Mesendoderm (in vitro differentiated cells): ENCODE measurements around the gene CALML6.
A peak's percentile ranks its signal among the peaks of the same experiment; 100 is the strongest.

Source experiments
- DNase-seq: peaks from one replicate; pipeline ENCODE4 v3.0.0; 2013
- H2AK5ac ChIP-seq: 2 replicates; pipeline ENCODE4 v1.6.1; 2013; ENCODE audit warnings: low read length, inconsistent platforms
- H2BK120ac ChIP-seq: 2 replicates; pipeline ENCODE4 v1.6.1; 2013; ENCODE audit warnings: low read depth, mild to moderate bottlenecking, low read length, moderate library complexity, mixed read lengths
- H2BK15ac ChIP-seq: replicated peaks from 2 replicates; pipeline ENCODE4 v1.6.1; 2013; ENCODE audit warnings: low read depth, mild to moderate bottlenecking, moderate library complexity
- H2BK5ac ChIP-seq: 2 replicates; pipeline ENCODE4 v1.6.1; 2013; ENCODE audit warnings: low read length, inconsistent platforms
- H3K18ac ChIP-seq: 2 replicates; pipeline ENCODE4 v1.6.1; 2013; ENCODE audit warnings: mild to moderate bottlenecking, low read length, mixed read lengths
- H3K23ac ChIP-seq: one replicate; pipeline ENCODE4 v1.6.1; 2013; ENCODE audit warnings: low read length
- H3K27ac ChIP-seq: 2 replicates; pipeline ENCODE4 v1.5.1; 2013; ENCODE audit warnings: low read depth, mild to moderate bottlenecking, inconsistent platforms, low read length, moderate library complexity
- H3K27me3 ChIP-seq: 2 replicates; pipeline ENCODE4 v1.6.1; 2013; ENCODE audit warnings: low read length, control low read depth, mild to moderate bottlenecking, inconsistent platforms; ENCODE audit not compliant: insufficient read depth, poor library complexity
- H3K36me3 ChIP-seq: 2 replicates; pipeline ENCODE4 v1.6.1; 2013; ENCODE audit warnings: low read length, inconsistent platforms; ENCODE audit not compliant: control insufficient read depth, insufficient read depth
- H3K4ac ChIP-seq: one replicate; pipeline ENCODE4 v1.6.1; 2013; ENCODE audit warnings: low read depth, mild to moderate bottlenecking, low read length, moderate library complexity
- H3K4me1 ChIP-seq: 2 replicates; pipeline ENCODE4 v1.6.1; 2013; ENCODE audit warnings: low read depth, low read length, inconsistent platforms; ENCODE audit not compliant: control insufficient read depth
- H3K4me2 ChIP-seq: 2 replicates; pipeline ENCODE4 v1.6.1; 2013; ENCODE audit warnings: low read length
- H3K4me3 ChIP-seq: 2 replicates; pipeline ENCODE4 v1.5.1; 2013; ENCODE audit warnings: mild to moderate bottlenecking, low read length
- H3K56ac ChIP-seq: one replicate; pipeline ENCODE4 v1.6.1; 2013; ENCODE audit warnings: low read length
- H3K79me1 ChIP-seq: 2 replicates; pipeline ENCODE4 v1.6.1; 2013; ENCODE audit warnings: low read length, inconsistent platforms
- H3K79me2 ChIP-seq: 2 replicates; pipeline ENCODE4 v1.6.1; 2013; ENCODE audit warnings: mild to moderate bottlenecking, low read length; ENCODE audit not compliant: control insufficient read depth, insufficient read depth
- H3K9ac ChIP-seq: 2 replicates; pipeline ENCODE4 v1.6.1; 2013; ENCODE audit warnings: low read length, inconsistent platforms
- H4K5ac ChIP-seq: one replicate; pipeline ENCODE4 v1.6.1; 2013; ENCODE audit warnings: low read length
- H4K8ac ChIP-seq: one replicate; pipeline ENCODE4 v1.6.1; 2013; ENCODE audit warnings: low read depth, mild to moderate bottlenecking, control low read depth, low read length, moderate library complexity
- WGBS: extraction: QIAGEN DNeasy Blood & Tissue Kit; methylation state at CpG from one replicate; pipeline ENCODE4 v1.1.7; 2013; ENCODE audit warnings: low lambda C conversion rate, missing lambda C conversion rate; ENCODE audit not compliant: insufficient coverage; ENCODE audit errors: extremely low coverage; 5-methylcytosine and 5-hydroxymethylcytosine counted together

CALML6 gene

DNA sequence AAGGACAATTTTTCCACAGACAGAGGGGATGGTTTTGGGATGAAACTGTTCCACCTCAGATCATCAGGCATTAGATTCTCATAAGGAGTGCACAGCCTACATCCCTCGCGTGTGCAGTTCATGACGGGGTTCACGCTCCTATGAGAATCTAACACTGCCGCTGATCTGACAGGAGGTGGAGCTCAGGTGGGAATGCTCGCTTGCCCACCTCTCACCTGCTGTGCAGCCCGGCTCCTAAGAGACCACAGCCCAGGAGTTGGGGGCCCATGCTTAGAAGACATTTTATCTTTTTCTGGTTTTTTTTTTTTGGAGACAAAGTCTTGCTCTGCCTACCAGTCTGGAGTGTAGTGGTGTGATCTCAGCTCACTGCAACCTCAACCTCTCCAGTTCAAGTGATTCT lies 40.2 kb upstream of the CALML6 start:
- H3K27me3 ChIP-seq: no peaks in the 10 kb centered on the region
- no peak overlapping the region for H2BK120ac ChIP-seq
- peaks cover 7% of the 10 kb centered on the region for H3K79me1 ChIP-seq
- no CpG with 5 or more reads among the region's 7 CpGs for WGBS
- no peak for DNase-seq
- H3K4me3 ChIP-seq: no peak overlapping the region
- H3K9ac ChIP-seq: no peak overlapping the region
- H3K56ac ChIP-seq: no peak overlapping the region
- no peak overlapping the region for H2BK5ac ChIP-seq
- no peak overlapping the region for H3K4me2 ChIP-seq
- no peak overlapping the region for H4K5ac ChIP-seq
- no peak overlapping the region for H3K18ac ChIP-seq
- H2BK15ac ChIP-seq: no peak overlapping the region
- H3K27ac ChIP-seq: no peak overlapping the region
- H3K36me3 ChIP-seq: no peaks in the 10 kb centered on the region
- H4K8ac ChIP-seq: no peak overlapping the region
- H3K4ac ChIP-seq: no peak overlapping the region
- peaks cover 1% of the 10 kb centered on the region for H3K4me1 ChIP-seq
- H2AK5ac ChIP-seq: no peak overlapping the region
- H3K79me2 ChIP-seq: peaks cover 95% of the 10 kb centered on the region
- H3K23ac ChIP-seq: no peak overlapping the region

DNA sequence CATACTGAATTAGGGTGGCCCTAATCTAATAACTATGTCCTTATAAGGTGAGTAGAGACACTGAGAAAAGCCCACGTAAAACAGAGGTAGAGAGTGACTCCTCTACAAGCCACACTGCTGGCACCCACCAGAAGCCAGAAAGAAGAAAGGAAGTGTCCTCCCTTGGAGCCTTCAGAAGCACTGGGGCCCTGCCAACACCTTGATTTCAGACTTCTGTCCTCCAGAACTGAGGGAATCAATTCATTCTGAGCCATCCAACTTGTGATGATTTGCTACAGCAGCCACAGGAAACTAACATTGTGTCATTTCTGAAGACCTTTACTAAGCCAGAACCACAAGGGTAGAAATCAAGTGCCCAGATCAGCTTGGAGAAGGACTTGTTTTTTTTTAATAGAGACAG lies 39.1 kb upstream of the CALML6 start:
- H3K79me2 ChIP-seq: peaks cover 94% of the 10 kb centered on the region
- no peak overlapping the region for H3K23ac ChIP-seq
- no peak overlapping the region for H3K4ac ChIP-seq
- H3K56ac ChIP-seq: no peak overlapping the region
- no CpG with 5 or more reads among the region's 1 CpG for WGBS
- DNase-seq: no peak
- no peak overlapping the region for H3K18ac ChIP-seq
- peaks cover 6% of the 10 kb centered on the region for H3K79me1 ChIP-seq
- no peaks in the 10 kb centered on the region for H3K36me3 ChIP-seq
- no peak overlapping the region for H2BK120ac ChIP-seq
- no peak overlapping the region for H2BK5ac ChIP-seq
- H3K9ac ChIP-seq: no peak overlapping the region
- no peak overlapping the region for H4K8ac ChIP-seq
- H3K4me1 ChIP-seq: peaks cover 1% of the 10 kb centered on the region
- no peak overlapping the region for H2BK15ac ChIP-seq
- no peak overlapping the region for H2AK5ac ChIP-seq
- no peak overlapping the region for H4K5ac ChIP-seq
- H3K27ac ChIP-seq: no peak overlapping the region
- no peaks in the 10 kb centered on the region for H3K27me3 ChIP-seq
- no peak overlapping the region for H3K4me2 ChIP-seq
- no peak overlapping the region for H3K4me3 ChIP-seq

DNA sequence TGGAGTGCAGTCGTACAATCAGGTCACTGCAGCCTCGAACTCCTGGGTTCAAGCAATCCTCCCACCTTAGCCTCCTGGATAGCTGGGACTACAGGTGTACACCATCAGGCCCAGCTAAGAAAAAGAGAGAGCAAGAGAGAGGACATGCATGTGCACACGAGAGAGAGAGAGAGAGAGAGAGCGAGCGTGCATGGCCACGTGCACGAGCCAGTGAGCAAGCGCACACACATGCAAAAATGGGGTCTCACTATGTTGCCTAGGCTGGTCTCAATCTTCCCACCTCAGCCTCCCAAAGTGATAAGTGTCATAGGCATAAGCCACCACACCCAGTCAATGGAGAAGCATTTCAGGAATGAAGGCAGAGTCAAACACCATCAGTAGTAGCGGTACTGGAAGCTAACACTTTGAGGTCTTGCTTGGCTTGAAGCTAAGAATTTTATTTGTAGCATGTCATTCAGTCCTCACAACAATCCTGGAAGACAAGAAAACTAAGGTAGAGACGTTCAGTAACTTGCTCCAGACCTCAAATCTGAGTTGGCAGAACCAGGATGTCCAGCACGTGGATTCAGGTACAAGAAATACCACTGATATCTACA lies 38.6 kb upstream of the CALML6 start:
- no CpG with 5 or more reads among the region's 11 CpGs for WGBS

DNA sequence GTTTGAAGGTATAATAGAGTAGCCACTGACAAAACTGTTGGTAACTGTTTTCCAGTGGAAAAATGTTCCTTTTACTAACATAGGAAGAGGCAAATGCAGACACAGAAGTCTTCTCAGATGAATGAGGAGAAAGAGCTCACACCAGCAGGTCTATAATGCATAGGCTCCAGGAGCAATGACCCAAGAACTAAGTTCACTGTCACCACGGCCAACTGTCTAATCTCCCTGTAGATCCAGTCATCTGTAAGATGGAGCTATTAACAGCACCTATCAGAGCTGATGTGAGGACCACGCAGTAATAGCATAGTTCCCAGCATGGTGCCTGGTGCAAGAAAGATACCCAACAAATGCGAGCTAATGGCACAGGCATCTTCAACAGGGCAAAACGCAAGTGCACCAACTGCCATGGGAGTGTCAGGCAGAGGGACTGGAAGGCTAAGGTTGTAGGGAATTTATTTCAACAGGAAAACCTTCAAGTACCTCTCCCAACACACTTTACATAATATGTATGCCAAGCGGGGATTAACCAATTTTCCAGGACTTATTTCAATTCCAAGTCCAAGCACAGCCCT lies 37.1 kb upstream of the CALML6 start:
- no peak overlapping the region for H3K27ac ChIP-seq
- H3K27me3 ChIP-seq: no peaks in the 10 kb centered on the region
- no peaks in the 10 kb centered on the region for H3K36me3 ChIP-seq
- H3K23ac ChIP-seq: no peak overlapping the region
- peaks cover 93% of the 10 kb centered on the region for H3K79me2 ChIP-seq
- H3K9ac ChIP-seq: no peak overlapping the region
- no peak overlapping the region for H3K56ac ChIP-seq
- H4K8ac ChIP-seq: no peak overlapping the region
- WGBS: no CpG with 5 or more reads among the region's 5 CpGs
- H2BK5ac ChIP-seq: no peak overlapping the region
- H3K4me3 ChIP-seq: no peak overlapping the region
- no peak overlapping the region for H4K5ac ChIP-seq
- no peak overlapping the region for H3K18ac ChIP-seq
- no peak overlapping the region for H3K4me2 ChIP-seq
- no peak overlapping the region for H2BK120ac ChIP-seq
- H3K79me1 ChIP-seq: peaks cover 2% of the 10 kb centered on the region
- no peak for DNase-seq
- no peak overlapping the region for H2AK5ac ChIP-seq
- peaks cover 6% of the 10 kb centered on the region for H3K4me1 ChIP-seq
- H3K4ac ChIP-seq: no peak overlapping the region
- no peak overlapping the region for H2BK15ac ChIP-seq

More for the DNA sequence above, 38.6 kb upstream of the CALML6 start:
- H3K4me1 ChIP-seq: peaks cover 1% of the 10 kb centered on the region
- no peak overlapping the region for H3K4ac ChIP-seq
- no peak overlapping the region for H2AK5ac ChIP-seq
- H2BK120ac ChIP-seq: no peak overlapping the region
- H4K8ac ChIP-seq: no peak overlapping the region
- H4K5ac ChIP-seq: no peak overlapping the region
- no peak overlapping the region for H2BK15ac ChIP-seq
- peak; percentile 58 for DNase-seq
- H3K27ac ChIP-seq: no peak overlapping the region
- H3K18ac ChIP-seq: no peak overlapping the region
- H3K27me3 ChIP-seq: no peaks in the 10 kb centered on the region
- no peak overlapping the region for H3K4me3 ChIP-seq
- H3K9ac ChIP-seq: no peak overlapping the region
- no peak overlapping the region for H3K56ac ChIP-seq
- H3K79me1 ChIP-seq: peaks cover 4% of the 10 kb centered on the region
- no peaks in the 10 kb centered on the region for H3K36me3 ChIP-seq
- H3K23ac ChIP-seq: no peak overlapping the region
- H3K4me2 ChIP-seq: no peak overlapping the region
- no peak overlapping the region for H2BK5ac ChIP-seq
- peaks cover 94% of the 10 kb centered on the region for H3K79me2 ChIP-seq

DNA sequence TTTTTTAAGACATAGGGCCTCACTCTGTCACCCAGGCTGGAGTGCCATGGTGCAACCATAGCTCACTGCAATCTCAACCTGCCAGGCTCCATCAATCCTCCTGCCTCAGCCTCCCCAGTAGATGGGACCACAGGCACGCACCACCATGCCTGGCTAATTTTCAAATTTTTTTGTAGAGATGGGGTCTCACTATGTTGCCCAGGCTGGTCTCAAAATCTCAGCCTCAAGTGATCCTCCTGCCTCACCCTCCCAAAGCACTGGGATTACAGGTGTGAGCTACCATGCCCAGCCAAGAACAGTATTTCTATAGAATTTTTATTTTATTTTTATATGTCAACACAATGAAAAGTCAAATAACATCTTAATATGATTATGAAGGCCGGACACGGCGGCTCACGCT lies 35.1 kb upstream of the CALML6 start:
- no peak overlapping the region for H2BK15ac ChIP-seq
- no peak overlapping the region for H2BK120ac ChIP-seq

More for the DNA sequence above, 35.1 kb upstream of the CALML6 start:
- Histone ChIP-seq H3K4me2 (no peak overlapping the region), H3K79me2 (peaks cover 84% of the 10 kb centered on the region), H2BK5ac (no peak overlapping the region), H4K8ac (no peak overlapping the region), H3K23ac (no peak overlapping the region), H3K18ac (no peak overlapping the region), H3K27me3 (no peaks in the 10 kb centered on the region), H3K56ac (no peak overlapping the region), H3K9ac (no peak overlapping the region), H2AK5ac (no peak overlapping the region), H3K27ac (no peak overlapping the region), H3K4ac (no peak overlapping the region), H3K4me1 (peaks cover 4% of the 10 kb centered on the region), H3K4me3 (no peak overlapping the region), H3K36me3 (no peaks in the 10 kb centered on the region), H4K5ac (no peak overlapping the region), H3K79me1 (peaks cover 2% of the 10 kb centered on the region)
- no peak for DNase-seq
- WGBS: no CpG with 5 or more reads among the region's 5 CpGs
